GM12892 (cell line): ENCODE data around the gene TRIO.

ENCODE experiments used
- POLR2A ChIP-seq: IDR thresholded peaks from 2 replicates; pipeline ENCODE4 v1.6.1; 2011; ENCODE audit warnings: low read depth, low read length, control low read depth
- POLR2AphosphoS5 ChIP-seq: IDR thresholded peaks from 2 replicates; pipeline ENCODE4 v1.6.1; 2011; ENCODE audit warnings: low read depth, low read length, control low read depth

GRCh38 chr5:14326035-14326903 lies 183.1 kb downstream of the TRIO start:
- TF ChIP-seq POLR2A (no peak), POLR2AphosphoS5 (no peak)
